ENCODE results near the gene AFF3.

Gene AFF3

DNA sequence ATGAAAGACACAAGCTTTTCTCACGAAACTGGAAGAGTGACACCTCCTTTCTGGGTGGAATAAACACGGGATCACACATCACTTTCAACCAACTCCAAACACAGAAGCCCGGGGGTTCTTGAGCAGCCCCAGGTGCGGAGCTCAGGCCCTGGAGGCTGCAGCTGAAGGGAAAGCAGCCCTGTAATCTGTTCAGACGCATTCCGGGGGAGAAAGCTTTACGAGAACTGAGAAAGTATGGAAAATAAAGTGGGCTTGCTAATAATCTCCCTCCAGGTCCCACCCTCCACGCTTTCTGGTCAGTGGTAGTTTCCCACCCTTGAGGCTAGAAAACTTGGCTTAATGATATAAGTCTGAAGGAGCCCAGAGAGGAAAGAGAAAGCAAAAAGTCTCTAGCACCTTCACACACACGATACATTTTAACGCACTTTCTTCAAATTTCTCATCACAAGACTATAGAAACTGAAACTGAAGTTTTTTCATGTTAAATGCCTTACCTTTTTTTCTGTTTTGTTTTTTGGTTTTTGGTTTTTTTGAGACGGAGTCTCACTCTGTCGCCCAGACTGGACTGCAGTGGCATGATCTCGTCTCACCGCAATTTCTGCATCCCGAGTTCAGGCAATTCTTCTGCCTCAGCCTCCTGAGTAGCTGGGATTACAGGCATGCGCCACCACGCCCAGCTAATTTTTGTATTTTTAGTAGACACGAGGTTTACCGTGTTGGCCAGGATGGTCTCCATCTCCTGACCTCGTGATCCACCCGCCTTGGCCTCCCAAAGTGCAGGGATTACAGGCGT, 141.3 kb downstream of the AFF3 start:
- TF ChIP-seq, protein P1, sequence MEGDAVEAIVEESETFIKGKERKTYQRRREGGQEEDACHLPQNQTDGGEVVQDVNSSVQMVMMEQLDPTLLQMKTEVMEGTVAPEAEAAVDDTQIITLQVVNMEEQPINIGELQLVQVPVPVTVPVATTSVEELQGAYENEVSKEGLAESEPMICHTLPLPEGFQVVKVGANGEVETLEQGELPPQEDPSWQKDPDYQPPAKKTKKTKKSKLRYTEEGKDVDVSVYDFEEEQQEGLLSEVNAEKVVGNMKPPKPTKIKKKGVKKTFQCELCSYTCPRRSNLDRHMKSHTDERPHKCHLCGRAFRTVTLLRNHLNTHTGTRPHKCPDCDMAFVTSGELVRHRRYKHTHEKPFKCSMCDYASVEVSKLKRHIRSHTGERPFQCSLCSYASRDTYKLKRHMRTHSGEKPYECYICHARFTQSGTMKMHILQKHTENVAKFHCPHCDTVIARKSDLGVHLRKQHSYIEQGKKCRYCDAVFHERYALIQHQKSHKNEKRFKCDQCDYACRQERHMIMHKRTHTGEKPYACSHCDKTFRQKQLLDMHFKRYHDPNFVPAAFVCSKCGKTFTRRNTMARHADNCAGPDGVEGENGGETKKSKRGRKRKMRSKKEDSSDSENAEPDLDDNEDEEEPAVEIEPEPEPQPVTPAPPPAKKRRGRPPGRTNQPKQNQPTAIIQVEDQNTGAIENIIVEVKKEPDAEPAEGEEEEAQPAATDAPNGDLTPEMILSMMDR (IDR thresholded peaks at IDR 0.05): no peak

- TF ChIP-seq, protein P1 (IDR thresholded peaks at IDR 0.05): no peak
Measured at GRCh38 chr2:99998651-99999320, 143.6 kb downstream of the AFF3 start.

DNA sequence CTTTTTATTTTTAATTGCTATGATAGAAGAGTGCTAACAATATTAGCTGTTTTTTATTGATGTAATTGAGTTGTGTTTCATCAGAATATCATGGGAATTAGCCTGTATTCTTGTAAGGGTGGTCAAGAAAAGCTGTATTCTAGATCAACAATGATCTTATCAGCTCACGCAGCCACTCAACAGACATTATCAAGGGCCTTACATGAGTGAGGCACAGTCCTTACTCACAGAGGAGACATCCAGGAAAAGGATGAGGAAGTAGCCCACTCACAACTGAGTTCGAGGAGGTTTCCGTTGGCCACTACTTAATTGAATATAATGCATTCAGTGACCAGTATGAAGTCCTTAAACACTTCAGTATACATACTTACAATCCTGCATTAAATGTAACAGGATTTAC, 152.5 kb downstream of the AFF3 start:
- TF ChIP-seq, protein P1 (IDR thresholded peaks at IDR 0.05): no peak

GRCh38 chr2:99988599-99988998, 153.8 kb downstream of the AFF3 start:
- TF ChIP-seq, protein P1 (IDR thresholded peaks at IDR 0.05): no peak

GRCh38 chr2:99987160-99987559, 155.2 kb downstream of the AFF3 start:
- TF ChIP-seq, protein P1 (IDR thresholded peaks at IDR 0.05): no peak

- TF ChIP-seq, protein P1 (IDR thresholded peaks at IDR 0.05): no peak
Measured at GRCh38 chr2:99984799-99985515, 157.4 kb downstream of the AFF3 start.

- TF ChIP-seq, protein P1 (IDR thresholded peaks at IDR 0.05): no peak
Measured at GRCh38 chr2:99982744-99983143, 159.6 kb downstream of the AFF3 start.

Measured in LNCAP (cell line).